GM23248 (cell line): ENCODE results near the gene CFAP100.

Experiments
- EZH2 ChIP-seq: fragments of 200-600 bp; sonication (generic); IDR thresholded peaks from 2 replicates; pipeline ENCODE4 v1.6.1; 2018; ENCODE audit warnings: antibody characterized with exemption, mild to moderate bottlenecking; ENCODE audit not compliant: insufficient read depth, poor library complexity, severe bottlenecking
- EZH2phosphoT487 ChIP-seq: fragments of 200-600 bp; sonication (generic); IDR thresholded peaks from 2 replicates; pipeline ENCODE4 v1.6.1; 2018; ENCODE audit warnings: antibody characterized with exemption, moderate library complexity, mild to moderate bottlenecking, low read depth; ENCODE audit not compliant: insufficient read depth

GRCh38 chr3:126456211-126456610, 61.5 kb downstream of the CFAP100 start:
- TF ChIP-seq EZH2 (no peak), EZH2phosphoT487 (no peak)
